ENCODE data around the gene PI4KA. TPM values are rescaled to one million over a fixed set of nuclear protein-coding genes. Genes with fewer than 3 reads are reported as not detected.

Gene PI4KA
- total RNA-seq, 6 experiments from 2014 or later: 35.3 to 55.4 (median 47.7) TPM

- peaks cover 0 to 84% (median 12%) of the 10 kb centered on the region in 4 donors for H3K36me3 ChIP-seq
- no peak for ATAC-seq
- intact Hi-C loops (cut with DNase I): no loop called here
- no peaks in the 10 kb centered on the region for H3K27me3 ChIP-seq
- no peaks in the 10 kb centered on the region for H3K9me3 ChIP-seq
- H3K4me1 ChIP-seq: peaks cover 0 to 95% (median 39%) of the 10 kb centered on the region in 4 donors
- TF ChIP-seq CTCF (IDR thresholded peaks at IDR 0.05) (no peak), POLR2A (IDR thresholded peaks at IDR 0.05) (no peak)
- WGBS (ENCODE audit: insufficient coverage, low coverage, low lambda C conversion rate, missing lambda C conversion rate): 89% methylated on average over 2 of the region's 3 CpGs
- DNase-seq: no peak
- H3K27ac ChIP-seq: peak overlapping the region in 2 of 3 donors; percentile 50 to 62
- H3K4me3 ChIP-seq: no peak overlapping the region
Observed at GRCh38 chr22:20783300-20783673, 75.3 kb downstream of the PI4KA start.

- peaks cover 0 to 78% (median 11%) of the 10 kb centered on the region in 4 donors for H3K36me3 ChIP-seq
- H3K27ac ChIP-seq: peak overlapping the region in 1 of 3 donors; percentile 50
- WGBS (ENCODE audit: insufficient coverage, low coverage, low lambda C conversion rate, missing lambda C conversion rate): 54% methylated on average over 3 of the region's 4 CpGs
- no peak for ATAC-seq
- no peaks in the 10 kb centered on the region for H3K9me3 ChIP-seq
- H3K4me1 ChIP-seq: peaks cover 0 to 95% (median 39%) of the 10 kb centered on the region in 4 donors
- intact Hi-C loops (cut with DNase I): no loop called here
- TF ChIP-seq POLR2A (IDR thresholded peaks at IDR 0.05) (no peak), CTCF (IDR thresholded peaks at IDR 0.05) (no peak)
- no peak for DNase-seq
- no peak overlapping the region for H3K4me3 ChIP-seq
- H3K27me3 ChIP-seq: no peaks in the 10 kb centered on the region
Observed at GRCh38 chr22:20782596-20783299, 75.9 kb downstream of the PI4KA start.

GRCh38 chr22:20782083-20782482 lies 76.5 kb downstream of the PI4KA start:
- WGBS (ENCODE audit: insufficient coverage, low coverage, low lambda C conversion rate, missing lambda C conversion rate): 41% methylated on average over 4 of the region's 4 CpGs
- peaks cover 0 to 94% (median 39%) of the 10 kb centered on the region in 4 donors for H3K4me1 ChIP-seq
- TF ChIP-seq POLR2A (IDR thresholded peaks at IDR 0.05): no peak
- no peak for TF ChIP-seq CTCF (IDR thresholded peaks at IDR 0.05)
- DNase-seq (no peak), ATAC-seq (peak in 1 of 4 donors; percentile 1)
- peak overlapping the region; percentile 32 to 94 (median 59) for H3K27ac ChIP-seq
- no peaks in the 10 kb centered on the region for H3K9me3 ChIP-seq
- peaks cover 0 to 72% (median 7%) of the 10 kb centered on the region in 4 donors for H3K36me3 ChIP-seq
- no peaks in the 10 kb centered on the region for H3K27me3 ChIP-seq
- no peak overlapping the region for H3K4me3 ChIP-seq
- intact Hi-C loops (cut with DNase I): no loop called here

GRCh38 chr22:20781272-20781990 lies 77.2 kb downstream of the PI4KA start:
- intact Hi-C loops (cut with DNase I): no loop called here
- peak overlapping the region; percentile 32 to 94 (median 59) for H3K27ac ChIP-seq
- peaks cover 0 to 68% (median 6%) of the 10 kb centered on the region in 4 donors for H3K36me3 ChIP-seq
- no peaks in the 10 kb centered on the region for H3K27me3 ChIP-seq
- H3K4me3 ChIP-seq: peak overlapping the region in 1 of 3 donors; percentile 14
- H3K4me1 ChIP-seq: peaks cover 0 to 91% (median 37%) of the 10 kb centered on the region in 4 donors
- H3K9me3 ChIP-seq: no peaks in the 10 kb centered on the region
- 31% methylated on average over 10 of the region's 11 CpGs for WGBS (ENCODE audit: insufficient coverage, low coverage, low lambda C conversion rate, missing lambda C conversion rate)
- DNase-seq (peak in 1 of 3 donors; percentile 38), ATAC-seq (peak in 3 of 4 donors; percentile 16 to 23 (median 19))
- TF ChIP-seq POLR2A (IDR thresholded peaks at IDR 0.05) (no peak), CTCF (IDR thresholded peaks at IDR 0.05) (no peak)

All from right lobe of liver (tissue), 6 donors.